Osteocyte (in vitro differentiated cells): ENCODE data around the gene SNAPC4. TPM values are rescaled to one million over a fixed set of nuclear protein-coding genes. Genes with fewer than 3 reads are reported as not detected.
"Not testable (repeated sequence)": the region's sequence is repeated elsewhere in the genome, so short reads cannot be mapped to it uniquely, and the experiment has no call there.

ENCODE experiments used
- DNase-seq: peaks from one replicate; pipeline ENCODE4 v3.0.0; 2021; ENCODE audit warnings: mixed read lengths; ENCODE audit not compliant: unreplicated experiment; ENCODE audit errors: extremely low spot score
- H3K27ac Mint-ChIP-seq: one replicate; pipeline ENCODE4 v1.8.0; 2021; ENCODE audit warnings: mild to moderate bottlenecking, mixed read lengths; ENCODE audit not compliant: unreplicated experiment
- H3K27me3 Mint-ChIP-seq: one replicate; pipeline ENCODE4 v1.8.0; 2021; ENCODE audit warnings: mixed read lengths; ENCODE audit not compliant: unreplicated experiment
- H3K36me3 Mint-ChIP-seq: one replicate; pipeline ENCODE4 v1.8.0; 2021; ENCODE audit warnings: mixed read lengths; ENCODE audit not compliant: unreplicated experiment
- H3K4me1 Mint-ChIP-seq: one replicate; pipeline ENCODE4 v1.8.0; 2021; ENCODE audit warnings: mixed read lengths; ENCODE audit not compliant: unreplicated experiment
- H3K4me3 Mint-ChIP-seq: one replicate; pipeline ENCODE4 v1.8.0; 2021; ENCODE audit warnings: mild to moderate bottlenecking, moderate library complexity, mixed read lengths; ENCODE audit not compliant: unreplicated experiment
- H3K9me3 Mint-ChIP-seq: one replicate; pipeline ENCODE4 v1.8.0; 2021; ENCODE audit warnings: mixed read lengths; ENCODE audit not compliant: unreplicated experiment
- total RNA-seq: library from RNA; stranded (reverse); gene quantifications from 2 replicates; pipeline ENCODE4 v1.2.1, GENCODE V29; 2021
- TF ChIP-seq, protein P1 (sequence below): fragments of 200-600 bp; sonication (generic); IDR thresholded peaks from 2 replicates; pipeline ENCODE4 v1.5.0; 2021; ENCODE audit warnings: antibody characterized with exemption, mild to moderate bottlenecking, moderate library complexity

SNAPC4 gene
- total RNA-seq, 1 donor from 2014 or later: 9.9 TPM

DNA sequence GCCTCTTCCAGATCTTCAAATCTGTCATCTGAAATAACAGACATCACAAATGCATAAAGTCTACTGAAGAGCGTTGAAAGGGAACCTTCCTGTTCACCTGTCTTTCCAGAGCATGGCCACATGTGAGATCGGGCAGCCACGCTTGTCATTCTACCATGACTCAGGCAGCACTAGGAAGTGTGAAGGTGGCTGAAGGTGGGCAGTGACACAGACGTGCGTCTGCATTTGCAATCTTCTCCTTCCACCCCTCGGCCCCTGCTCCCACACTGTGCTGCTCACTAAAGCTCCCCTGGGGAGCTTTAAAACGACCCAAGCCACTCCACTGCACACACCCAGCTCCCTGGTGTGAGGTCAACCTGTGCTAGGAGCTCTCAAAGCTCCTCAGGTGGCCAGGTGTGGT, 7.9 kb upstream of the SNAPC4 start:
- TF ChIP-seq, protein P1, sequence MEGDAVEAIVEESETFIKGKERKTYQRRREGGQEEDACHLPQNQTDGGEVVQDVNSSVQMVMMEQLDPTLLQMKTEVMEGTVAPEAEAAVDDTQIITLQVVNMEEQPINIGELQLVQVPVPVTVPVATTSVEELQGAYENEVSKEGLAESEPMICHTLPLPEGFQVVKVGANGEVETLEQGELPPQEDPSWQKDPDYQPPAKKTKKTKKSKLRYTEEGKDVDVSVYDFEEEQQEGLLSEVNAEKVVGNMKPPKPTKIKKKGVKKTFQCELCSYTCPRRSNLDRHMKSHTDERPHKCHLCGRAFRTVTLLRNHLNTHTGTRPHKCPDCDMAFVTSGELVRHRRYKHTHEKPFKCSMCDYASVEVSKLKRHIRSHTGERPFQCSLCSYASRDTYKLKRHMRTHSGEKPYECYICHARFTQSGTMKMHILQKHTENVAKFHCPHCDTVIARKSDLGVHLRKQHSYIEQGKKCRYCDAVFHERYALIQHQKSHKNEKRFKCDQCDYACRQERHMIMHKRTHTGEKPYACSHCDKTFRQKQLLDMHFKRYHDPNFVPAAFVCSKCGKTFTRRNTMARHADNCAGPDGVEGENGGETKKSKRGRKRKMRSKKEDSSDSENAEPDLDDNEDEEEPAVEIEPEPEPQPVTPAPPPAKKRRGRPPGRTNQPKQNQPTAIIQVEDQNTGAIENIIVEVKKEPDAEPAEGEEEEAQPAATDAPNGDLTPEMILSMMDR: no peak
- Mint-ChIP-seq H3K9me3 (no peaks in the 10 kb centered on the region), H3K27ac (peak overlapping the region; percentile 34), H3K36me3 (peaks cover 35% of the 10 kb centered on the region), H3K4me3 (no peak overlapping the region), H3K4me1 (peaks cover 30% of the 10 kb centered on the region), H3K27me3 (no peaks in the 10 kb centered on the region)
- no peak for DNase-seq

DNA sequence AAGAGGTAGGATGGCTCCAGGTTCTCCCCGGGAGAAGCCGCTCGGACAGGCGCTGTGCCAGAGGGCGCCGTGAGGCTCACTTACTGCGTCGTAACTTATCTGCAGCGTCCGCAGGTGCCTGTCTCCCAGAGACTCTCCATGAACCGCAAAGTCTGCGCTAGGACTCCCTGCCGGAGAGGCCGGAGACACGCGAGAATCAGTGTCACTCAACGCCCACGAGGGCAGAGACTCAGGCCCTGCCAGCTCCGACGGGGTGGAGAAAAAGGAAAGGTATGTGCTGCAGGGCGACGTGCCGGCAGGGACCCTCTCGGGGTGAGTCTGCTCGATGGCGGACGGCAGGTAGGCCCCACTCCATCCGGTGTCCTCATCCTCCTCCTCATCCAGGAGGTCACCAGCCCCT, 7.1 kb upstream of the SNAPC4 start:
- not testable (repeated sequence) for H3K9me3 Mint-ChIP-seq, H3K4me3 Mint-ChIP-seq, DNase-seq, H3K27ac Mint-ChIP-seq, H3K27me3 Mint-ChIP-seq
- H3K4me1 Mint-ChIP-seq: peaks cover 27% of the 10 kb centered on the region
- peaks cover 33% of the 10 kb centered on the region for H3K36me3 Mint-ChIP-seq

DNA sequence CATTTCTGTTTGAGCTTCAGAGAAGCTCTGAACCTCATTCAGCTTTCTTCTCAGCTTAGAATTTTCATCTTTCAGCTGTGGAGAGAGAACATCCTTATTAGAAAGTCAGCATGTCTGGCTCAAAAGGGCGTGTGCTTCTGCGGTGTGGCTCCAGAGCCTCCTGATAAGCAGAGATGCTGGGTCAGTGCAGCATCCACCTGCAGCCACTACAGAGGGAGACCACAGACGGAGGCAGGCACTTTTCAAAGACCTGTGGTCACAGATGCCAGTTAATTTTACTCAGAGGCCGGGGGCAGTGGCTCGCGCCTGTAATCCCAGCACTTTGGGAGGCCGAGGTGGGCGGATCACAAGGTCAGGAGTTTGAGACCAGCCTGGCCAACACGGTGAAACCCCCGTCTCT, 5.9 kb upstream of the SNAPC4 start:
- not testable (repeated sequence) for H3K4me3 Mint-ChIP-seq, H3K27ac Mint-ChIP-seq, H3K9me3 Mint-ChIP-seq, H3K27me3 Mint-ChIP-seq, DNase-seq
- Mint-ChIP-seq H3K36me3 (peaks cover 33% of the 10 kb centered on the region), H3K4me1 (peaks cover 15% of the 10 kb centered on the region)

DNA sequence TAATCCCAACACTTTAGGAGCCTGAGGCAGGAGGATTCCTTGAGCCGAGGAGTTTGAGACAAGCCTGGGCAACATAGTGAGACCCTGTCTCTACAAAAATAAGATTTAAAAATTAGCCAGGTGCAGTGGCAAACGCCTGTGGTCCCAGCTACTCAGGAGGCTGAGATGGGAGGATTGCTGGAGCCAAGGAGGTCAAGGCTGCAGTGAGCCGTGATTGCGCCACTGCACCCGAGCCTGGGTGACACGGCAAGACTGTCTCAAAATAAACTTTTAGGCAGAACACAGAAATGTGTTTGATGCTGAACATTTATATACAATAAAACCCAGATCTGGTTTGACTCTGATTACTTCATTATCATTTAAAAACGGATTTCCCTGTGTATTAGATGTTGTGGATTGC, 5.5 kb upstream of the SNAPC4 start:
- Mint-ChIP-seq H3K27me3 (no peaks in the 10 kb centered on the region), H3K36me3 (peaks cover 33% of the 10 kb centered on the region), H3K4me1 (peaks cover 17% of the 10 kb centered on the region), H3K9me3 (no peaks in the 10 kb centered on the region), H3K27ac (no peak overlapping the region), H3K4me3 (no peak overlapping the region)
- TF ChIP-seq, protein P1: no peak
- DNase-seq: no peak

DNA sequence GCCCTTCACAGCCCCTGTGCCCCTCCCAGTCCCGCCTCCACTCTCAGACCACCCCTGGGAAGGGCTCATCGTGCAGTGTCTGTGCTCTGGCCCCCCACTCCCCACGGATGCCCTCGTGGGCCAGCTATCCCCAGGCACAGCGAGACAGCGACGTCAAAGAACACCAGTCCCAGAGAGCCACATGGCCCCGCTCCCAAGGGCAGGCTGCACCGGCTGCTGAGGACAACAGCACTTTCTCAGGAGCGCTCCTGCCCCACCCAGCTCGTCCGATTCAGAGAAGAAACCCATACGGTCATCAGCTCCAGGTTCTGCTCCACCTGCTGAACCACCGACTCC, 4.8 kb upstream of the SNAPC4 start:
- Mint-ChIP-seq H3K36me3 (peaks cover 33% of the 10 kb centered on the region), H3K27me3 (no peaks in the 10 kb centered on the region), H3K27ac (no peak overlapping the region), H3K4me1 (peaks cover 15% of the 10 kb centered on the region), H3K9me3 (no peaks in the 10 kb centered on the region), H3K4me3 (no peak overlapping the region)
- TF ChIP-seq, protein P1: no peak
- no peak for DNase-seq

DNA sequence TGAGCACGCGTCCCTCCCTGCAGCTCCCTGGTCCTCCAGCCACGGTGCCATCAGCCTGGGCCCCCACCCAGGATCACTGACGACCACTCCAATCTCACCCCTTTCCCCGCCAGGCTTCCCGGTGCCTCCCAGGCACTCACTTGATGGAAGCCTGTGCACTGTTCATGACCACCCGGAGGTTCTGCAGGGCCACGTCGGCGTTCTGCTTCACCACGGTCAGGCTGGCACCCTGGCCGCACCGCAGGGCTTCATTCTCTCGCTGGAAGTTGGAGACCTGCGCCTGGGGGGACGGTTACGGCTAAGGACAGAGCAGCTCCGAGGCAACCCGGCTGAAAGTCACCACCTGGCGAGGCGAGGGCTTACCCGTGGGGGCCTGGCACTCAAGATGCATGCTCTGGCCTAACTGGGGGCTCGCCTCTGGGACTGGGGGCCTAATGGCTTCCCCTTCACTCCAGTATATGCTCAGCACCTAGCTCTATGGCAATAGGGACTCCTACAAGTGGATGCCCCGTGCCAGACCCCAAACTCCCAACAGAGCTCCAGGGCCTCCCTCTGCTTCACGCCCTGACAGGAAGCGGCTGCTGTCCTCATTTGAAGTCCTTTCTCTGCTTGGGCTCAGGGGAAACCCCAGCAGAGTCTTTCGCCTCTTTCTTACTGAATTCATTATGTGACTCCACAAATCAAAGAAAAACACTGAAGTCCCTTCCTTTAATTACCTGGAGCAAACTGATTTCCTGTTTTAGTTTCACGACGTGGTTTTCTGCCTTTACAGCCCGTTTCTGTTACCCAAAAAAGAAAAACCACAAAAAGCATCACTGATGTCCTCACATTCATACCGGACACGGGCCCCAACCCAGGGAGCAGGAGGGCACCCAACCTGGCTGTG, 4.2 kb upstream of the SNAPC4 start:
- H3K27ac Mint-ChIP-seq: no peak overlapping the region
- no peak overlapping the region for H3K4me3 Mint-ChIP-seq
- TF ChIP-seq, protein P1: no peak
- H3K27me3 Mint-ChIP-seq: no peaks in the 10 kb centered on the region
- no peak for DNase-seq
- no peaks in the 10 kb centered on the region for H3K9me3 Mint-ChIP-seq
- H3K36me3 Mint-ChIP-seq: peaks cover 33% of the 10 kb centered on the region
- peaks cover 11% of the 10 kb centered on the region for H3K4me1 Mint-ChIP-seq
